ENCODE data around the gene P2RX1. TPM values are rescaled to one million over a fixed set of nuclear protein-coding genes. Genes with fewer than 3 reads are reported as not detected.

P2RX1 gene
- total RNA-seq, 1 donor from 2014 or later: 5.1 TPM

DNA sequence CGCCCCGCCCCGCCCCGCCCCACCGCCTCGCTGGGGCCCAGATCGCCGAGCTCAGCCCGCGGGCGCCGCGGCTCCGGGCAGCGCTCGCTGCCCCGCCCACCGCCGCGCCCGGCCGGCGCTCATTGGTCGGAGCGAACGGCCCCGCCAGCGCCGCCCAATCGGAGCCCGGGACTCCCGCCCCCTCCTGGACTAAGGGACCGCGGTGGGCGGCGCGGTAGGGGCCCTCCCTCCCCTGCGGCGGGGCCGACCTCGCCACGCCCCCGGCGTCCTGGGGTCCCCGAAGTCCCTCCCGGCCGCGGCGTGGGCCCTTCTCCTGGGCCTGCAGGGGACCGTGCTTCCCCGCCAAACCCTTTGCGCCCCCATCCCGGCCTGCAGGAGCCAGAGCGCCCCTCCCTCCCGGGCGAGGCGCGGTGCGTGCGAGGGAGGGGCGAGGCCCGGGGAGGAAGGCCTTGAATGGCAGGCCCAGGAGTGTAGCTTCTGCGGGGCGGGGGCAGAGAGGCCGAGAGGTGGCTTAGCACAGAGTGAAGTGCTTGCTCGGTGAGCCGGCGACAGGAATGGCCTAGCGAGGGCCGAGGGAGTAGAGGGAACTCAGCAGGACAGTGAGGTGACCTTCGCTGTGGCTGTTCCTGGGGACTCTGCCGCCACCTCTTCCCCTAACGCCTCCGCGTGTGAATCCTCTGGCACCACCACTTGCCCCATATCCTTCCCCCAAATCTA lies 23.1 kb downstream of the P2RX1 start, which contains the start of gene CAMKK1:
Gene CAMKK1, minus strand, starts transcription at position 51 of the 717 bp plus-strand sequence. CDS start 7,366 bp downstream, outside the sequence.
- intact Hi-C loops (cut with DNase I): no loop called here
- DNase-seq (ENCODE audit: low spot score): peak; percentile 95

DNA sequence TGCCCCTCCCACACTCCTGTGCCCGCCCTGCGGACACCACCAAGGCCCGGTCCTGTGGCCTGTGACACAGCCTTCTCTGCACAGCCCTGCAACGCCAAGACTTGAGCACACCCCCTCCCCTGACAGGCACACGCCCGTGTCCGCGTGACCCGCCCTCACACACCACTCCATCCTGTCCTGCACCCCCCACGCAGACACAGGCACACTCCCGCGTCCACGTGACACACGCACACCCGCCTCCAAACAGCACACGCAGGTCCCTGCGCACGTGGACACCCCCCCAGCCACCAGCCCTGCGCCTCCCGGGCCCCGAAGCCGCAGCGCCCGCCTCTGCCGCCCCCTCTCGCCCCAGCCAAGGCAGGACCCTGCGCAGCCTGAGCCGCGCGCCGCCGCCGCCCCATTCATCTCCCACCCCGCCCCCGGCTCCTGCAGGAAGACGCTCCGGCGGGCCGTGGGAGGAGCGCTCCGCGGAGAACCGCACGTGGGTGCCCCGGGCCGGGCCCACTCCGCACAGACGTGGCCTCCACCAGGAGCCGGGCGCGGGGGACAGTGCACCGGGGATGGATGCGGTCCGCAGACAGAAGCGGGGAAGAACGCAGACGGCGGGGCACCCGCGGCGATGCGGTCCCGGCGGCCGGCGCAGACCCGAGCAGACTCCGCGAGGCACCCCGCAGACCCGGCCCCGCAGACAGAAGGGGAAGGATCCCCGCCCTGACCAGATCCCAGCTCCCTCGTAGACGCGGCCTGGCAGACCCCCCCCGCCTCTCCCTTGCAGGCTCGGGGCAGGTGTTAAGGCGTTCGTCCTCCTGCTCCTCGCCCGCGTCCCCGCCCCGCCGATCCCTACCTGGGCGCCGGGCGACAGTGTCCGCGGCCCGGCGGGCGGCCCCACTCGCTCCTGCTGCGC lies 23.9 kb downstream of the P2RX1 start:
- DNase-seq (ENCODE audit: low spot score): peak; percentile 89
- intact Hi-C loops (cut with DNase I): no loop called here

DNA sequence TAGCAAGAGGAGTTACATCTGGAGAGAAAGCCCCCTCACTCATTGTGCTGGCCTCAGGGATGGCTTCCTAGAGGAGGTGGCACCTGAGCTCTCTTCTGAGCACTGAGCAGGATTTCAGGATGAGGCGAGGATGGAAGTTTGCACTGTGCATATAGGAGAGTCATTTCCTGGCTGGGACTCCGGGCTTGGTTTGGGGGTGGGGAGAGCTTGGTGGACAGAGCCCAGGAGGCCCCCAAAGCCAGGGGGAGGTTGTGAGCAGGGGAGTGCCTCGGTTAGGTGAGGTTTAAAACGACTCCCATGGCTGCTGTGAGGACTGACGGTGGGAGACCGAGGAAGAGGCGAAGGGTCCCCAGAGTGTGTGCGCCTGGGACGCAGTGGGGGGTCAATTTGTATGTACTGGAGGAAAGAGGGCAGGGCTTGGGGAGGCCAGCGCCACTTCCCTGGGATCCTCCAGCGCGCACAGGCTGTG lies 24.6 kb downstream of the P2RX1 start:
- intact Hi-C loops (cut with DNase I): no loop called here
- no peak for DNase-seq (ENCODE audit: low spot score)

DNA sequence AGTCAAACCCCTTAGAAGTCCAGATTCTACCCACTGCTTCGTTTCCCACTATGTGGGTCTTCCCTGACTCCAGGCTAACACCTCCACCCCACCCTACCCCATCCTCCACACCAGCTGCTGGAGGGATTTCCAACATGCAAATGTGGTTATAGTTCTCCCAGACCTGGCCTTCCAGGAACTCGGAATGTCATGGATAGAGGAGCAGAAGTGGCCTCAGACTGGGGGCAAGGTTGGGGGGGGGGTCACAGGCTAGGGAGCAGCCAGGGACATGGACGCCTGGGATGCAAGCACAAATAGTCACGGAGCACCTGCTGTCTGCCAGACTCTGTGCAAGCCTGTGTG lies 25.4 kb downstream of the P2RX1 start:
- intact Hi-C loops (cut with DNase I): no loop called here
- no peak for DNase-seq (ENCODE audit: low spot score)

DNA sequence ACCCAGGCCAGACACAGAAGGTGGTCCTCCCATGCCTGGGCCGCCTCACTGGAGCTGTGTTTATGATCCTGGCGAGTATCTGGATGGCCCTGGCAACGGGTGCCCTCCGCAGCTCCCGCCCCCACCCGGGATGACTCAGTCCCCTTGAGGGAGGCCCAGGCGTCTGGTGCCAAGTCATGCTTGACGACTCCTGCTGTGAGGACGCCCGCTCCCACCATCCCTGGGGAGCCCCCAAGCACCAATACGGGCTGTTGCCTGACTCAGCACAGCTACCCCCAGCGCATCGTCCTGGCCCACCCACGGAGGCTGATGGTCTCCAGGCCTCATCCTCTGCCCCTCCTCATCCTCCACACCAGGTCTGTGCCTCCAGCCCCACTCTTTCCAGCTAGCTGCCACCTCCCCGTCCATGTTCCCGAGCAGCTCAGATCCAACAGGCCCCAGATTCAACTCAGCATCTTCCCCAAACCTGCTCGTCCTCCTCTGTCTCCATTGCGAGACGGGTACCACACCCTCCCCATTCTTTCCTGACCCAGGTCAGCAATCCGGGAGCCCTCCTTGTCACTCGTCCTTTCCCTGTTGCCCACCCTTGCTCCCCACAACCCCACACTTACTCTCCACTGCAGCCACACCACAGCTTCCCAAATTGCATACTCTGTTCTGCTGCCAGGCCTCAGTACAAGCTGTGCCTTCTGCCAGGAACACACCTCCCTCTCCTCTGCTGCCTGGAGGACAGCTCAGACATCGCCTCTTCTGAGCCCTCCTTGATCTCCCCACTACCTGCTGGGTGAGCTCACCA lies 26.0 kb downstream of the P2RX1 start:
- intact Hi-C loops (cut with DNase I): no loop called here
- no peak for DNase-seq (ENCODE audit: low spot score)

DNA sequence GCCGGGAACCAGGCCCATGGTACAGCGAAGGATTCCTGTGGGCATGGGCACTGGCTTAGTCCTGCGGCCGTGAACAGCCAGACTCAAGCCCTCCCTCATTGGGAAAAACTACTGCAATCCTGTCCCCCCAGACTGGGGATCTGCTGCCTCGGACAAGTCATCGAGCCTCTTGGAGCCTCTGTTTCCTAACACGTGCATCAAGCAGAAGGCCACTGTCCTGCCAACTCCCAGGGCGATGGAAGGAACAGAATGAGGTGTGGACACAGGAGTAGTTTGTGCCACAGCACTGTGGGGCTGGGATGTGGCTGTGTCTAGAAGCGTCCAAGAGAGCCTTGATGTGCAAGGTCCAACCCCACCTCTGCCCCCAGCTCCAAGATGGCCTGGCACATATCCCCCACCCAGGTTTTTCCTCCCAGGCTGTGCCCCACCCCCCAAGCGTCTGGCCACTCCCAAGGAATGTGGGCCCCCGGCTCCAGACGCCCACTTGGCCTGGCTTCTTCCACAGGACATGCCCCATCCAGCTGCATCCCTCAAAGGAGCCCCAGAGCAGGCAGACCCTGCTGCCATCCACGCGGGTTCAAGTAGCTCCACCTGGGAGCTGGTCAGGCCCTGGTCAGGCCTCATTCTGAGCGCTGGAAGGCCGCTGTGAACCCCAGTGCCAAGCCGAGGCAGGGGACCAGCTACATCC lies 26.8 kb downstream of the P2RX1 start:
- intact Hi-C loops (cut with DNase I): no loop called here
- no peak for DNase-seq (ENCODE audit: low spot score)

DNA sequence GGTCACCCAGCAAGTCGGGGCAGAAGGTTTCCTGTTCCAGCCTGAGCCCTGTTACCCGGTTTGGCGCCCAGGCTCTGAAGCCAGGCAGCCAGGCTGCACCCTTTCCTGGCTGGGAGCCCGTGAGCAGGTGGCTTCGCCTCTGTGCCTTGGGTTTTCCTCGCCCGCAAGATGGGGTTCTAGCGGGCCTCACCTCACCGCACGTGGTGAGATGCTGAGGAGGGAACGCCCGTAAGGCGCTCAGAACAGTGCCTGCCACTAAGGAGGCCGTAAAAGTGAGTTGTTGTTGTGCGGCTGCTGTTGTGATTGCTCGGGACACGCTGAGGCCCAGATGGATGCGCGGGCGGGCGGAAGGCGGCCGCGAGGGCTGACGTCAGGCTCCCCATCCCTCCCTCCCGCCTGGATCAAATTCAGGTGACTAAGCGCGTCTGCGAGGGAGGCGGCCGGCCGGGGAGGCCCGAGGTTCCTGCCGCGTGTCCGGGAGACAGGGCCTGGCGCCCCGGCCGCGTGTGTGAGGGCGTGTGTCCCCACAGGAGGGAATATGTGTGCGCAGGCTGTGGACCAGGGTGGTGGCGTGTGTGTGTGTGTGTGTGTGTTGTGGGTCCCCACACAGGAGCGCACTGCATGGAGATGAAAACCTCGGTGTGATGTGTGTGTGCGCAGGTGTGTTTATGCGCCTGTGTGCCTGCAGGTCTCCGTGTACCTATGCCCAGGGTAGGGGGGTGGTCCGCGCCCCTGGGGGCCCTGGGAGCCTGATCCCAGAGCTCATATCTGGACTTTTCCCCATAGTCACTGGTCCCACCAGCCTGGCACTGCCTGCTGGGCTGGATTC lies 27.7 kb downstream of the P2RX1 start:
- intact Hi-C loops (cut with DNase I): no loop called here
- peak; percentile 81 for DNase-seq (ENCODE audit: low spot score)

DNA sequence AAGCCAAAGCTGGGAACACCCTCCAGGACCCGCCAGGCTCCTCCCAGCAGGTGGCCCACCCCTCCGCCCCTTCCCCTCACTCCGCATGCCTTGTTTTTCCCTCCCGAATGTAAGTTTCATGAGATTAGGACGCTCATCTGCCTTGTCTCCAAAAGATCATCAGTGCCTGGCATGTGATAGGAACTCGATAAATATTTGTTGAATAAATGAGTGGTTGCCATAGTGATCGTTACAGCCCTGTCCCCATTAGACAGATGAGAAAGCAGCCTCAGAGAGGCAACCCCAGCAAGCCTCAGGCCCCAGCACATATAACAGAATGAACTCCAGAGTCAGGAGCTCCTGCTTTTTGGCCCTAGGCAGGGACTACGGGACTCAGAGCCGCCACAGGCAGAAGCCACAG lies 28.5 kb downstream of the P2RX1 start:
- intact Hi-C loops (cut with DNase I): no loop called here
- DNase-seq (ENCODE audit: low spot score): no peak

DNA sequence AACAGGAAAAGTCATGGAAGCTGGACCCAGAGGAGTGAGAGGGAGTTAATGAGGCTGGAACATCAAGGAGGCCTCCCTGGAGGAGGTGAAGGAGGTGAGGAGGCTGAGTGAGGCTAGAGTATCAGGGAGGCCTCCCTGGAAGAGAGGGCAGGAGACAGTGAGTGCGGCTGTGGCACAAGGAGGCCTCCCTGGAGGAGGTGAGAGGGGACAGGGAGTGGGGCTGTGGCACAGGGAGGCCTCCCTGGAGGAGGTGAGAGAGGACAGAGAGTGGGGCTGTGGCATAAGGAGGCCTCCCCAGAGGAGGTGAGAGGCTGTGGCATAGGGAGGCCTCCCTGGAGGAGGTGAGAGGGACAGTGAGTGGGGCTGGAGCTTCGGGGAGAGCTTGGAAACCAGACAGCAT lies 28.9 kb downstream of the P2RX1 start:
- intact Hi-C loops (cut with DNase I): no loop called here
- no peak for DNase-seq (ENCODE audit: low spot score)

DNA sequence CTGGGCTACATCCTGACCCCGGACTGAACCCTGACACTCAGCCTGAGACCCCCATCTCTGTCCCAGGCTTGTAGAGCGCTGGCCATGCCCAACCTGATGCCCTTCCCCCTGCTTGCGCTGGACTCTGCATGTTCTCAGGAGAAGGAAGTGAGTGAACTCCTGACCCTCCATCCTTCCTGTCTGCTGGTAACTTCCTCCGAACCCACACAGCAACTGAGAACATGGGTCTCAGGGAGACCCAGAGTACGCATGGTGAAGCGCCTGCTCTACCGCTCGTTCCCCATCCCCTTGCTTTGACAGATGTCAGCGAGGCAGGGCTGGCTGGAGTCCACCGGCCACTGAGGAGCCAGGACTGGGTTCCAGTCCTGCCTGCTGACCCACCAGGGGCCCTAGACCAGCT lies 29.5 kb downstream of the P2RX1 start:
- DNase-seq (ENCODE audit: low spot score): peak; percentile 86
- intact Hi-C loops (cut with DNase I): no loop called here

DNA sequence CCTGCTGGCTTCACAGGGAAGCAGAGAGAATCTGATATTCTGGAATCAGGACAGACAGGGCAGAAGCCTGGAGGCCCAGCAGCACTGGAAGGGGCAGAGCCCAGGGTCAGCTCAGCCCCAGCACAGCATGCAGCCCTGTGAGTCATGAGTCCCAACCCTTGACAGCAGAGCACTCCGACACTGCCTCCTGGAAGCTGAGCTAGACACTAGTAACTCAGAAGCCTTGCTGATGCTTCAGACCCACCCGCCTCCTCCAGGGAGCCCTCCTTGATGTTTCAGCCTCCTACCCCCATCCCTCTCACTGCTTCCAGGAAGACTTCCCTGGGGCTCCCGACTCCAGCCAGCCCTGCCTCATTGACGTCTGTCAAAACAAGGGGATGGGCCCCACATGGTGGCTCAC lies 30.3 kb downstream of the P2RX1 start:
- DNase-seq (ENCODE audit: low spot score): no peak
- intact Hi-C loops (cut with DNase I): no loop called here

DNA sequence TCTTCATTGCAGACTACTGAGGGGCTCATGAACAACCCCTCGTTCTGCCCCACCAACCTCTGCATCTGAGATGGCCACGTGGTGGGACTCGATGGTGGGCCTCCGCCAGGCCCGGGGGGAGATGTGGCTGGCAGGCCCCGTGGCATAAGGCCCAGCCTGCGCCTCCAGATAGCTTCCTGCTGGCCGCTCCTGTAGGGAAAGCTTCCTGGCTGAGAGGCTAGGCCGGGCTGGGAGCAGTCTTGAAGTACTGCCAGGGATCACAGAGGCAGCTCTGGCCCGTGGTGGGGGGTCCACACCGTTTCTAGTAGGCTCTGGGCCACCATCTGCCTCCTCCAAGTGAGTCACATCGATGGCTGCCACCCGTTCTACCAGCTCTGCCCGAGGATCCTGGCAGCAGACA lies 31.0 kb downstream of the P2RX1 start:
- DNase-seq (ENCODE audit: low spot score): no peak
- intact Hi-C loops (cut with DNase I): no loop called here

DNA sequence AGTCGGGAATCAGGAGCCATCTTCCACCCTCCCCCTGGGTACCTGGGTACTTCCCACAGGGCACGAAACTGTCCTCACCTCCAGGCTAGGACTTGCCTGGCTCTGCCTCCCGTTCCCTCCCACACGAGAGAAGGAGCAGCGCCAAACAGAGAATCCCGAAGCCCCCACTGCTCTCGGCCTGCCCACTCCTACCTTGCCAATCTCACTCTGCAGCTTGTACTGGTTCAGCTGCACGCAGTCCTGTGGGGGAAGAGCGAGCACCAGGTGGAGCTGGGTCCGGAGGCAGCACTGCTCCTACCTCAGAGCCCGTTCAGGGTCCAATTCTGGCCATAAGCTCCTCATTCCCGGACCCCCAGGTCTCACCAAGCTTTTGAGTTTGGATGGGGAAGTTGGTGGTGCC lies 32.1 kb downstream of the P2RX1 start:
- no peak for DNase-seq (ENCODE audit: low spot score)
- intact Hi-C loops (cut with DNase I): no loop called here

DNA sequence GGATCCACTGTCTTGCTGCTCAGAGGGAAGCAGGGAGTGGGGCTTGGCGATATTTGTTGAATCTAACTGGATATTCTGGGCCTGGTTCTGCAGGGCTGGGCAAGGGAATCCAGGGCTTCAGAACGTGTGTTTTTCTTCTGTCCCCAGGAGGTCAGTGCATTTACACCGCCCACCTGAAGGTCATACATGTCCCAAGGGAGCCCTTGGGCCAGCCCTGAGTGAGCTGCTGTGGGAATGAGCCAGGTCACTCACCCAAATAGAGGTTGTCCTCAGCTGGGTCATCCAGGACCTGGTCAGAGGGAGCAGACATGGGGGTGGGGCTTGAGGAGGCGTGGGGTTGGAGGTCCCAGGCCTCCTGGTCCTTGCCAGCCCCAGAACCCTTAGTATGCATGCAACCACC lies 34.0 kb downstream of the P2RX1 start:
- DNase-seq (ENCODE audit: low spot score): no peak
- intact Hi-C loops (cut with DNase I): no loop called here

DNA sequence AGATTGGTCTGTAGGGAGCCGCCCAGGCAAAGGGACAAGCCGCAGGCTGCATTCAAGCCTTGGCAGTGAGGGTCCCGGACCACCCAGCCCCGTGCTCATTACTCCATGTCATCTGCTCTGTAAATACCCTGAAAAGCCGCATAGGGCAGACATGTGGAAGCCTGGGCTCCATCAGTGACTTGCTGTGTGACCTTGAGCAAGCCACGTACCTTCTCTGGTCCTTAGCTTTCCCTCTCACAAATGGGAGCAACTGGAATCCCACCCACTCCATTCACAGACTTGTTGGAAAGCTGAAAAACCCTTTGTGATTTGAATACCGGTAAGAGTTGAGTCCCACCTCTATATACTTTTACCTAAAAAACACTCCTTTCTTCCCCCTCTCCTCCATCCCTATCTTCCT lies 35.3 kb downstream of the P2RX1 start:
- no peak for DNase-seq (ENCODE audit: low spot score)

DNA sequence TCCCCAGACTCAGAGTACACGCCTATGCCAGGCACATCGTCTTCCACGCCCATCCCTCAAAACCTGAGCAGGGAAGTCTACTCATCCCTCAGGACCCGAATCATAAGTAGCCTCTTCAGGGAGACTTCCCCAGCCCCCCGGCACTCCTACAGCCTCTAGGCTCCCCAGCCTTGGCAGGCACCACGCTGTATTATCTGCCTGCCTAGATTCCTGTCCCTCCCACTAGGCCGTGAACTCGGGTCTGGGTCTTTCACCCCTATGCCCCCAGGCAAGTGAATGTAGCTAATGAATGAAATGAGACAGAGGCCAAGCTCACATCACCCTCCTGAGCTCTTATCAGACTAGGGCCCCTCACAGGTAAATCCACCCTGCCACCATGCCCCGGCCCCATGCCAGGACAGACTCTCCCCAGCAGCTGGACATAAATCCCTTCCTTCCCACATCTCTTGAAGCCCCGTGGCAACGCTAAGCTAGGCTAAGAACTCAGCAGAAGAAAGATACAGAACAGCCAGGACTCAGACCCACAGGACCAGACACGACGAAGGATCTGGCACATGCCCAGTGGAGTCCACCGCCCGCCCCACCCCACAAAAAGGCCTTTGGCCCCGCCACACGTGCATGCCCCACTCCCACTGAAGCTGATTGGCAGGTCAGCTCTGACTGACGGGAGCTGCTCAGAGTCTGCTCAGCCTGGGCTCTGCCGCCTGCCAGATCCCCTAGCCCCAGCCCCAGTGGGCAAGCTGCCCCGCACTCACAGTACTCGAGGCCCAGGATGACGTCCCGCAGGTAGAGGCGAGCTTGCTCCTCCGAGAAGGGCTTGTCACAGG lies 36.5 kb downstream of the P2RX1 start:
- intact Hi-C loops (cut with DNase I): no loop called here
- DNase-seq (ENCODE audit: low spot score): no peak

More for the DNA sequence above, 35.3 kb downstream of the P2RX1 start:
- intact Hi-C loops (cut with DNase I): no loop called here

DNA sequence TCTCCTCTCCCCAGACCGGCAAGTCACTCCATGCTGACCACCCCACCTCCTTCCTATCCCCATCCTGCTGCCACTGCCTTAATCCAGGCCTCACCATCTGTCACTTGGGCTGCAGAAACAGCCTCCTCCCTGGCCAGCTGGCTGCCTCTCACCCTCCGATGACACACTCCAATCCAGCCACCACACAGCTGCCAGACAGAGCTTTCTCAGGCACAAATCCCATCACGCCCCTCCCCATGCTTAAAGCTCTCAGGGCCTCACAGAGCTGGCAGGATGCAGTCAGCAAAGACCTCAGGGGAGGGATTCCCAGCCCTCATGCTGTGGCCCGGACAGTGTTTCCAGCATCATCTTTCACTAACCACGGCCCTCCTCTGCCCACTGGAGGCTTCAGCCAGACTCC lies 37.1 kb downstream of the P2RX1 start:
- DNase-seq (ENCODE audit: low spot score): no peak
- intact Hi-C loops (cut with DNase I): no loop called here

DNA sequence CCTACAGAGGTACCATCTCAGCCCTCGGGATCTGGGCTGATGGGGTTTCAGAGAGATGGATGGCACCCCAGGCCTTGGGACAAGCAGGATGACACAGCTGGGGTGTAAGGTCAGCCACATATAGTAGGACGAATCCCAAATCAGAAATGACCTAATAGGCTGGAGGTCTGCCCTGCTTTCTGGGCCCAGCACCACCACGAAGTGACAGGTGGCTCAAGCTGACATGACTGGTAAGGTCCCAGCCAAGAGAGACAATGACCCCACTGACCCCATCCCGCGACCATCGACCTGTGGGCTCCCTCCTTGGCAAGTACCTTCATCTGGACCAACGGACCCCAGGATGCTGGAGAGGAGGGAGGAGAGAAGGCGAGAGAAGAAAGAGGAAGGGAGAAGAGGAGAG lies 39.0 kb downstream of the P2RX1 start:
- DNase-seq (ENCODE audit: low spot score): no peak
- intact Hi-C loops (cut with DNase I): no loop called here
